ENCODE data around the gene ACAP3.

Gene ACAP3

GRCh38 chr1:1313500-1314236 lies 5.9 kb upstream of the ACAP3 start:
- no peak for DNase-seq

- no peak for DNase-seq
Observed at GRCh38 chr1:1312450-1313314, 5.0 kb upstream of the ACAP3 start.

- no peak for DNase-seq
Observed at GRCh38 chr1:1311107-1312104, 3.7 kb upstream of the ACAP3 start.

GRCh38 chr1:1310476-1311053 lies 2.8 kb upstream of the ACAP3 start:
- DNase-seq = no peak

GRCh38 chr1:1310109-1310385 lies 2.3 kb upstream of the ACAP3 start:
- no peak for DNase-seq

GRCh38 chr1:1309251-1310108 lies 1.8 kb upstream of the ACAP3 start:
- no peak for DNase-seq

GRCh38 chr1:1308756-1309250 lies 1.1 kb upstream of the ACAP3 start:
- DNase-seq = no peak

GRCh38 chr1:1307261-1307922 lies 338 bp downstream of the ACAP3 start:
- DNase-seq = peak; percentile 46

- no peak for DNase-seq
Observed at GRCh38 chr1:1306661-1307260, 969 bp downstream of the ACAP3 start.

GRCh38 chr1:1306070-1306660 lies 1.6 kb downstream of the ACAP3 start:
- DNase-seq = no peak

GRCh38 chr1:1305300-1306069 lies 2.2 kb downstream of the ACAP3 start:
- DNase-seq = peak; percentile 59

GRCh38 chr1:1304331-1305299 lies 3.1 kb downstream of the ACAP3 start:
- DNase-seq = peak; percentile 55

GRCh38 chr1:1303736-1304135 lies 4.0 kb downstream of the ACAP3 start:
- no peak for DNase-seq

- no peak for DNase-seq
Observed at GRCh38 chr1:1302951-1303509, 4.7 kb downstream of the ACAP3 start.

GRCh38 chr1:1302006-1302430 lies 5.7 kb downstream of the ACAP3 start:
- no peak for DNase-seq

GRCh38 chr1:1300352-1300739 lies 7.4 kb downstream of the ACAP3 start:
- no peak for DNase-seq

GRCh38 chr1:1299686-1300351 lies 7.9 kb downstream of the ACAP3 start:
- no peak for DNase-seq
